HCT116 (cell line): ENCODE measurements around the gene MYLK4.

Source experiments
- RAD21 ChIP-seq: IDR thresholded peaks from 2 replicates; pipeline ENCODE4 v1.6.1; 2012; ENCODE audit warnings: low read depth, mild to moderate bottlenecking
- TCF7L2 ChIP-seq: IDR thresholded peaks from 2 replicates; pipeline ENCODE4 v1.7.0; 2011; ENCODE audit warnings: borderline replicate concordance, inconsistent platforms; ENCODE audit not compliant: insufficient read depth, insufficient read length; ENCODE audit errors: extremely low read depth
- TF ChIP-seq, protein P1 (sequence below), 3 experiments: fragments of 200-600 bp in 1 of 3; sonication (generic) in 1 of 3; IDR thresholded peaks in 2 of 3; conservative IDR thresholded peaks in 1 of 3; 2 replicates each; pipeline ENCODE4 v1.5.1; 2012 to 2017; ENCODE audit warnings: low read depth in 2 of 3, low read length in 2 of 3, antibody characterized with exemption in 1 of 3, borderline replicate concordance in 1 of 3, control low read depth in 1 of 3, mild to moderate bottlenecking in 1 of 3, mixed read lengths in 1 of 3, mixed run types in 1 of 3, moderate library complexity in 1 of 3; ENCODE audit not compliant: insufficient read depth in 1 of 3

GRCh38 chr6:2744778-2745177, 5.9 kb downstream of the MYLK4 start:
- TF ChIP-seq TCF7L2 (no peak), RAD21 (no peak)
- TF ChIP-seq, protein P1, sequence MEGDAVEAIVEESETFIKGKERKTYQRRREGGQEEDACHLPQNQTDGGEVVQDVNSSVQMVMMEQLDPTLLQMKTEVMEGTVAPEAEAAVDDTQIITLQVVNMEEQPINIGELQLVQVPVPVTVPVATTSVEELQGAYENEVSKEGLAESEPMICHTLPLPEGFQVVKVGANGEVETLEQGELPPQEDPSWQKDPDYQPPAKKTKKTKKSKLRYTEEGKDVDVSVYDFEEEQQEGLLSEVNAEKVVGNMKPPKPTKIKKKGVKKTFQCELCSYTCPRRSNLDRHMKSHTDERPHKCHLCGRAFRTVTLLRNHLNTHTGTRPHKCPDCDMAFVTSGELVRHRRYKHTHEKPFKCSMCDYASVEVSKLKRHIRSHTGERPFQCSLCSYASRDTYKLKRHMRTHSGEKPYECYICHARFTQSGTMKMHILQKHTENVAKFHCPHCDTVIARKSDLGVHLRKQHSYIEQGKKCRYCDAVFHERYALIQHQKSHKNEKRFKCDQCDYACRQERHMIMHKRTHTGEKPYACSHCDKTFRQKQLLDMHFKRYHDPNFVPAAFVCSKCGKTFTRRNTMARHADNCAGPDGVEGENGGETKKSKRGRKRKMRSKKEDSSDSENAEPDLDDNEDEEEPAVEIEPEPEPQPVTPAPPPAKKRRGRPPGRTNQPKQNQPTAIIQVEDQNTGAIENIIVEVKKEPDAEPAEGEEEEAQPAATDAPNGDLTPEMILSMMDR (IDR thresholded peaks at IDR 0.05 in 2 of 3, conservative IDR thresholded peaks at IDR 0.05 in 1 of 3; ENCODE audit: borderline replicate concordance in 1 of 3, insufficient read depth in 1 of 3, low read depth in 2 of 3, low read length in 2 of 3), result no peak
